EL (cell line): ENCODE measurements around the gene MTOR.
A peak's percentile ranks its signal among the peaks of the same experiment; 100 is the strongest.
"Not testable (repeated sequence)": the region's sequence is repeated elsewhere in the genome, so short reads cannot be mapped to it uniquely, and the experiment has no call there.

Source experiments
- DNase-seq: peaks from one replicate; pipeline ENCODE4 v3.0.0-alpha.2; 2016

The MTOR gene

GRCh38 chr1:11144570-11145256, 117.6 kb downstream of the MTOR start:
- DNase-seq, result no peak

- no peak for DNase-seq
These were observed 118.4 kb downstream of the MTOR start for GRCh38 chr1:11143907-11144306.

- no peak for DNase-seq
These were observed 119.0 kb downstream of the MTOR start for GRCh38 chr1:11143401-11143800.

GRCh38 chr1:11142618-11143391, 119.5 kb downstream of the MTOR start:
- no peak for DNase-seq

GRCh38 chr1:11138952-11139351, 123.4 kb downstream of the MTOR start:
- peak; percentile 43 for DNase-seq

GRCh38 chr1:11138029-11138428, 124.3 kb downstream of the MTOR start:
- DNase-seq, result no peak

- peak; percentile 55 for DNase-seq
These were observed 127.5 kb downstream of the MTOR start for GRCh38 chr1:11134898-11135266.

GRCh38 chr1:11134251-11134897, 128.0 kb downstream of the MTOR start:
- peak; percentile 85 for DNase-seq

- DNase-seq, result no peak
These were observed 129.6 kb downstream of the MTOR start for GRCh38 chr1:11132563-11133293.

- DNase-seq, result no peak
These were observed 130.5 kb downstream of the MTOR start for GRCh38 chr1:11131816-11132215.

GRCh38 chr1:11130406-11130805, 131.9 kb downstream of the MTOR start:
- DNase-seq, result no peak

- DNase-seq, result no peak
These were observed 132.5 kb downstream of the MTOR start for GRCh38 chr1:11129649-11130390.

- no peak for DNase-seq
These were observed 135.8 kb downstream of the MTOR start for GRCh38 chr1:11126569-11126968.

- DNase-seq, result no peak
These were observed 136.4 kb downstream of the MTOR start for GRCh38 chr1:11125931-11126330.

GRCh38 chr1:11124965-11125364, 137.4 kb downstream of the MTOR start:
- DNase-seq, result no peak

GRCh38 chr1:11116318-11116717, 146.0 kb downstream of the MTOR start:
- no peak for DNase-seq

GRCh38 chr1:11114966-11115365, 147.4 kb downstream of the MTOR start:
- DNase-seq, result no peak

GRCh38 chr1:11109047-11109760, 153.1 kb downstream of the MTOR start:
- DNase-seq, result no peak

- no peak for DNase-seq
These were observed 154.8 kb downstream of the MTOR start for GRCh38 chr1:11107599-11107998.

GRCh38 chr1:11105586-11105985, 156.8 kb downstream of the MTOR start:
- no peak for DNase-seq

- DNase-seq, result no peak
These were observed 161.0 kb downstream of the MTOR start for GRCh38 chr1:11101347-11101746.

- not testable (repeated sequence) for DNase-seq
These were observed 161.5 kb downstream of the MTOR start for GRCh38 chr1:11100806-11101205.
